VCaP (cell line): ENCODE results near the gene ZBTB42.
A peak's percentile ranks its signal among the peaks of the same experiment; 100 is the strongest.

Experiments used
- H3K27ac ChIP-seq: fragments of 450-650 bp; 2 replicates; pipeline ENCODE4 v1.5.1; 2017
- TF ChIP-seq, protein P1 (sequence below): fragments of 450-650 bp; conservative IDR thresholded peaks from 2 replicates; pipeline ENCODE4 v1.5.1; 2017; ENCODE audit warnings: mild to moderate bottlenecking, moderate library complexity

The ZBTB42 gene

DNA sequence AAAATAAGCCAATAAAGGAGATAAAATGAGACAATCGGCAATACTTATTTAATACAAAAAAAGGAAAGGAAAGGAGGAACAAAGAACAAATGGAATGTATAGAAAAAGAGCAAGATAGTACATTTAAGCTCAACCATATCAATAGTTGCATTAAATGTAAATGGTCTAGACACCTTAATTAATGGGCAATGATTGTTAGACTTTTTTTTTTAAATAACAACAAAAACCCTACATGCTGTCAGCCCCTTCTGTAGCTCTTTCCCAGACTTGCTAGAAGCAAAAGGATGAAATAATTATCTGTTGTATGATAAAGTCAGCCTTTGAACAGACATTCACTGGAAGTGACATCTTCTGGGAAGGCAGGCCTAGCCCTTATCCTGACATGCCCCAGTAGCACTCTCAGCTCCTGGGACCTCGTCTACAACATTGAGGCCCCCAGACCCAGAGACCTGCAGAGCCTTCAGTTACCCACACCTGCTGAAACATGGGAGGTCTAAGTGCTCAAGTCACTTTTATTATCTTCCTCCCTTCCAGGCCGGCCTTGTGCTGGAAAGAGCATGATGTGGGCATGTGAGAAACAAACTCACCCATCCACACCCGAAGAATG is 34.5 kb upstream of the ZBTB42 start:
- TF ChIP-seq, protein P1, sequence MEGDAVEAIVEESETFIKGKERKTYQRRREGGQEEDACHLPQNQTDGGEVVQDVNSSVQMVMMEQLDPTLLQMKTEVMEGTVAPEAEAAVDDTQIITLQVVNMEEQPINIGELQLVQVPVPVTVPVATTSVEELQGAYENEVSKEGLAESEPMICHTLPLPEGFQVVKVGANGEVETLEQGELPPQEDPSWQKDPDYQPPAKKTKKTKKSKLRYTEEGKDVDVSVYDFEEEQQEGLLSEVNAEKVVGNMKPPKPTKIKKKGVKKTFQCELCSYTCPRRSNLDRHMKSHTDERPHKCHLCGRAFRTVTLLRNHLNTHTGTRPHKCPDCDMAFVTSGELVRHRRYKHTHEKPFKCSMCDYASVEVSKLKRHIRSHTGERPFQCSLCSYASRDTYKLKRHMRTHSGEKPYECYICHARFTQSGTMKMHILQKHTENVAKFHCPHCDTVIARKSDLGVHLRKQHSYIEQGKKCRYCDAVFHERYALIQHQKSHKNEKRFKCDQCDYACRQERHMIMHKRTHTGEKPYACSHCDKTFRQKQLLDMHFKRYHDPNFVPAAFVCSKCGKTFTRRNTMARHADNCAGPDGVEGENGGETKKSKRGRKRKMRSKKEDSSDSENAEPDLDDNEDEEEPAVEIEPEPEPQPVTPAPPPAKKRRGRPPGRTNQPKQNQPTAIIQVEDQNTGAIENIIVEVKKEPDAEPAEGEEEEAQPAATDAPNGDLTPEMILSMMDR, result no peak
- H3K27ac ChIP-seq, result no peak overlapping the region

DNA sequence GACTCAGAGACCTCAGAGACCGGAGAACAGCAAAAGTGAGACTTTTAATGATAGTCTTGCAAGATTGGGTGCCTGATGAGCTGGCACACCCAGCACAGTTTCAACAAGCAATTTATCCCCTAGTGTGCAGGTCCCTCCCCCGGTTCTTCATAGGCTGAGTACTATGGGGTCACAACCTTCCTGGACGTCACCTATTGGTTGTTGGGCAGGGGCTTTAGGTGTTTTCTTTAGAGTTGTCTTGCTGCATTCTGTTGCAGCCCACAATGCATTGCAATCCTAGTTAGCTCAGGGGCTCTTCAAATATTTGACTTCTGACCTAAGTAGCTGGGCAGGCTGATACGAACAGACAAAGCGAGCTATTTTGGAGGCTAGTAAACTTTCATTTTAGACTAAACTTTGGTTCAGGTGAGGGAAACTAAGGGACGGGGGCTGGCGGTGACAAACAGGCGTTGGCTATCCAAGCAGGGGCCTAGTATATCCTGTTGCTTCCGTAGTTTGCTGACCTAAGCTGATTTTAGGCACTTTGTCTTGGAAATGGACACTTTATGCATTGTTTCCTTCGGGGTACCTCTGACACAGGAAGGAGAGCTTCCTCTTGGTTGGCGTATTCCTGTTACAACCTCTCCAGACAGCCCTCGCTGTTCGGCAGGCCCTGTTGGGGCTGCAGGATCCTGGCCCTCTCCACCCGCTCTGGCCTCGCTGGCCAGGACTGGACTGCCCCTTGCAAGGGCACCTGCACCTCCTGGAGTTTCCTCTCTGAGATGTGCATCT is 33.9 kb upstream of the ZBTB42 start:
- TF ChIP-seq, protein P1, result no peak
- H3K27ac ChIP-seq, result no peak overlapping the region

DNA sequence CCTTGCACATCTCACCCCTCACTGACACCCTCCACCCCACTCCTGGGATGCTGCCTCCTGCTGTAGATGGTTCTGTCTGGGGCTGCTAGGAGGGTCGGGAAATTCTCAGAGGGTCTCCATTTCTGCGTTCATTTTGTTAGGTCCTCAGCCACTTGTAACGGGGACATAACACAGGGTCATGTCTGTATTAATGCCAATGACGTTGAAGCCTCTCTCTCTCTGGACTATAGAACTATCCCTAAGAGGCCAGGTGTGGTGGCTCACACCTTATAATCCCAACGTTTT is 33.3 kb upstream of the ZBTB42 start:
- H3K27ac ChIP-seq, result no peak overlapping the region
- TF ChIP-seq, protein P1, result no peak

DNA sequence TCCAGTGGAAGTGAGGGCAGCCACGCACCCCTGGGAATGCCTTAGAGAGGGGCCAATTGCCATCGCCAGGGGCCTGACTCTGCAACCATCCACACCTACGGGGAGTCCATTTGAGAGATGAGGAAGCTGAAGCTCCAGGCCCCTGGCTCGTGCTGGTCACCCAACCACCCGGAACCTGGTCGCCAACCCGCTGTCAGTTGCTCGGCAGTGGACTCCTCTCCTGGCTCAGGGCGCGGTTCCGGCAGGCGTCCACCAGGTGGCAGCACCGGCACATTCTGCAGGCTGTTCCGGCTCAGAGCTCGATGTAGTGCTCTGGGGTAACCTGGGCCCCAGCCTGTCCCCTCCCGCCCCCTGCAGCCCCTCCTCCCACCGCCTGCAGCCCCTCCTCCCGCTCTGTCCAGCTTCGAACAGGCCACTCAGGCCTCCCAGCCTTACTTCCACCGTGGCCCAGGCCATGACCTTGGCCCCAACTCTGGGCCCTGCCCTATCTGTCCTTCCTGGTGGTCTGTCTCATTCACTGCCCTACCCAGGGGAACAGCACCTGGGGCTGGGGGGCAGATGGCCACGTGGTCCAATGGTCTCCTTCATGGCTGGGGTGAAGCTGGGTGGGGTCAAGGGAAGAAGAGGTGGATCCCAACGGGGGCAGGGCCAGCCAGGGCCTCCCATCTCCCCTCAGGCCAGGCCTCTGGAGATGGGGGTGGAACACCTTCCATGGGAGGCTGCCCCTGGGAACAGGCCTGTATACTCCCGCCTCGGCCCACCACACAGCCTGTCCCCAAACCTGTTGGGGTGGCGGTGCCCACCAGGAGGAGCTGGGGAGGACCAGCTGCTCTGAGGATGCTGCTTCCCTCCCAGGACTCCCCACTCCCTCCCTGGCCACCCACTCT is 32.2 kb upstream of the ZBTB42 start:
- TF ChIP-seq, protein P1, result peak; percentile 93
- no peak overlapping the region for H3K27ac ChIP-seq

DNA sequence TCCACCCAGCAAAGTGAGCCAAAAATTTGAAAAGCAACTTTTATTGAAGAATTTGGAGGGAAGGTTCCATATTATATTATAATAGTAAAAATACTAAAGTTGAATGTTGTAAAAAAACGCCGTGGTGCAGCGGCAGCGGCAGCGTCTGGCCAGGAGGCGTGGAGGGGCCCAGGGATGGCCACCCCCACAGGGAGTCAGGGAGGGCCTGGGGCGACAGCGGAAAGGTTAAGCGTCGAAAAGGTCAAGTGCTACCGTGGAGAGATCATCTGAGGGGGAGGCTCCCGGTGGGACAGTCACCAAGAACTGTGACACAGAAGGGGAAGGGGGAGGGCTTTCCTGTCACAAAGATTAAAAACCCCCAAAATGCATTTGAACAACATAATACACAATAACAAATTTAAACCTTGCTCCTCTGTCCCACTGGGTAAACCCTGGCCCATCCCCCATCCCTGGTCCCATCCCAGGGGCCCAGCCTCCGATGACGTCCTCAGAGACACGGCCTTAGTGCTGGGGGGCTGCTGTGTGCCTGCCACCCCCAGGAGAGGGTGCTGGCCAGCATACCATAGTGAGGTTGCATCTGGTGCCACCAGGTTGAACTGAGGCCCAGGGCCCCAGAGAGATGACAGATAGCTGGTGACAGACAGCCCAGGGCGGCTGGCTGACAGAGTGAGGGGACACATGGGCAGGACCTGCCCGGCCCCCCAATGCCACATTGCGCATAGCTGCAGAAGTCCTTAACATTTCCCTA is 31.4 kb upstream of the ZBTB42 start:
- TF ChIP-seq, protein P1, result no peak

DNA sequence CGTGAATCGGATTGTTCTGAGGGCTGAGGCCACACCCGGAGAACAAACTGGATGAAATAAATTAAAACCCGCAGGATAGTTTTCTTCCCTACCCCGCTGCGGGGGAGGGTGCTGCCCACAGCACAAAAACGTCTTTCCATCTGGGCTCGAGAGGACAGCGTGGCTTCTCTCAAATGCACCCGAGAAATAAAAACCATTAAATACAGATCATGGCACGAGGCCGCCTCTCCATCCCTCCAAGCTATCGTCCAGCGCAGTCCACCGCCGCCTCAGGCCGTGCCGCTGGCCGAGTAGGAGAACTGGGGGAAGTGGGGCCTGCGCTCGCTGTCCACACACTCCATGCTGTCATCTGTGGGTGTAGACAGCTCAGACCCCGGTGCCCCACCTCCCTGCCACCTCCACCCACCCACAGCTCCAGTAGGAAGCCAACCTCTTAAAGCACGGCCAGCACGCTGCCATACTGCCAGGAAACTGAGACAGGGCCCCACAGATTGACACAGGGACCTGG is 30.8 kb upstream of the ZBTB42 start:
- TF ChIP-seq, protein P1, result no peak
- H3K27ac ChIP-seq, result no peak overlapping the region

More for the DNA sequence above, 31.4 kb upstream of the ZBTB42 start:
- no peak overlapping the region for H3K27ac ChIP-seq
